Activated B cell treated with CpG ODN at 0.5 μM for 24 hours (primary cell): Measurements from ENCODE around the gene PRRT1B. TPM values are rescaled to one million over a fixed set of nuclear protein-coding genes. Genes with fewer than 3 reads are reported as not detected.

Experiments used
- ATAC-seq: fragments of 200-7000 bp; cut with Tn5 transposase; one replicate; pipeline ENCODE4 v1.10.0; 2021; ENCODE audit warnings: low read depth, mild to moderate bottlenecking, moderate library complexity
- CTCF ChIA-PET: fragments of 350-600 bp; sonication (Branson Sonifier 250); formaldehyde crosslinking; loops from one replicate; lab custom pipeline; 2021; ENCODE audit warnings: antibody characterized with exemption; lab: Charles Lee
- POLR2A ChIA-PET: fragments of 350-600 bp; sonication (Branson Sonifier 250); formaldehyde crosslinking; loops from one replicate; lab custom pipeline; 2021; ENCODE audit warnings: antibody characterized with exemption; lab: Charles Lee
- DNase-seq: peaks from one replicate; pipeline ENCODE4 v3.0.0; 2022
- H3K27ac Mint-ChIP-seq: one replicate; pipeline ENCODE4 v1.8.0; 2020; ENCODE audit warnings: mixed read lengths
- H3K27me3 Mint-ChIP-seq: one replicate; pipeline ENCODE4 v1.8.0; 2021; ENCODE audit warnings: mixed read lengths
- H3K36me3 Mint-ChIP-seq: one replicate; pipeline ENCODE4 v1.8.0; 2021; ENCODE audit warnings: low read depth, mixed read lengths
- H3K4me1 Mint-ChIP-seq: one replicate; pipeline ENCODE4 v1.8.0; 2021; ENCODE audit warnings: mixed read lengths
- H3K4me3 Mint-ChIP-seq: one replicate; pipeline ENCODE4 v1.8.0; 2020; ENCODE audit warnings: mild to moderate bottlenecking, mixed read lengths
- H3K9me3 Mint-ChIP-seq: one replicate; pipeline ENCODE4 v1.8.0; 2020; ENCODE audit warnings: mixed read lengths
- CTCF ChIP-seq: fragments of 200-600 bp; IDR thresholded peaks from one replicate; pipeline ENCODE4 v1.8.0; 2022; ENCODE audit warnings: antibody characterized with exemption, mild to moderate bottlenecking
- intact Hi-C: fragments of 100-400 bp; cut with micrococcal nuclease; formaldehyde crosslinking; loops from one replicate; pipeline ENCODE4 v1.15.1; 2024
- total RNA-seq: library from RNA; stranded (reverse); gene quantifications from 2 replicates; pipeline ENCODE4 v1.2.3, GENCODE V29; 2022

PRRT1B gene
- not detected in 2 replicates for total RNA-seq

GRCh38 chr9:131545003-131545785 is at the start of gene PRRT1B:
TSS of gene PRRT1B (plus strand) at chr9:131545523. CDS start at chr9:131545616, 93 bp downstream.
- ATAC-seq = no peak
- peaks cover 42% of the 10 kb centered on the region for H3K27me3 Mint-ChIP-seq

DNA sequence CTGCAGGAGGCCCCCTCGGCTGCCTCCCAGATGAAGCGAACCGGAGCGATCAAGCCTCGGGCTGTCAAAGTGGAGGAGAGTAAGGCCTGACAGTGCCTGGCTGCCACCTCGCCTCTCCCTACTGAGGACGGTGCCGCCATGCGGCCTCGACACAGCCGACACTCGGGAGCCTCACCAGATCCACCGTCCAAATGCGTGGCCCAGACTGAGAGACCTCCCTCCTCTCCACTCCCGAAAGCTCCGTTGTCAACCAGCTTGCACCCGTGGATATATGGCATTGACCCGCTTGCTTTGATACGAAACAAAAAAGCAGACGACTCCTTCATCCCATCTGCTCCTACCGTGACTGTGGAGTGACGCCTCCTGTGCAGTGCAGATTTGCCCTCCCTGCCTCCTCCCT is 49.5 kb upstream of the PRRT1B start:
- Mint-ChIP-seq H3K4me1 (peaks cover 4% of the 10 kb centered on the region), H3K27me3 (no peaks in the 10 kb centered on the region), H3K4me3 (no peak overlapping the region), H3K27ac (no peak overlapping the region), H3K9me3 (no peaks in the 10 kb centered on the region), H3K36me3 (peaks cover 84% of the 10 kb centered on the region)
- intact Hi-C loops = no loop called here
- ATAC-seq (no peak), DNase-seq (no peak)
- ChIA-PET POLR2A (no interaction called here), CTCF (no interaction called here)
- TF ChIP-seq CTCF = no peak

More at GRCh38 chr9:131545003-131545785, at the start of gene PRRT1B:
- H3K4me1 Mint-ChIP-seq = peaks cover 10% of the 10 kb centered on the region
- CTCF ChIA-PET = no interaction called here
- POLR2A ChIA-PET = no interaction called here
- H3K27ac Mint-ChIP-seq = no peak within 1 kb of the TSS
- no peak within 1 kb of the TSS for H3K4me3 Mint-ChIP-seq
- peaks cover 5% of the 10 kb centered on the region for H3K36me3 Mint-ChIP-seq
- H3K9me3 Mint-ChIP-seq = peaks cover 20% of the 10 kb centered on the region
- intact Hi-C loops = no loop called here
- no peak for TF ChIP-seq CTCF
- DNase-seq = no peak

DNA sequence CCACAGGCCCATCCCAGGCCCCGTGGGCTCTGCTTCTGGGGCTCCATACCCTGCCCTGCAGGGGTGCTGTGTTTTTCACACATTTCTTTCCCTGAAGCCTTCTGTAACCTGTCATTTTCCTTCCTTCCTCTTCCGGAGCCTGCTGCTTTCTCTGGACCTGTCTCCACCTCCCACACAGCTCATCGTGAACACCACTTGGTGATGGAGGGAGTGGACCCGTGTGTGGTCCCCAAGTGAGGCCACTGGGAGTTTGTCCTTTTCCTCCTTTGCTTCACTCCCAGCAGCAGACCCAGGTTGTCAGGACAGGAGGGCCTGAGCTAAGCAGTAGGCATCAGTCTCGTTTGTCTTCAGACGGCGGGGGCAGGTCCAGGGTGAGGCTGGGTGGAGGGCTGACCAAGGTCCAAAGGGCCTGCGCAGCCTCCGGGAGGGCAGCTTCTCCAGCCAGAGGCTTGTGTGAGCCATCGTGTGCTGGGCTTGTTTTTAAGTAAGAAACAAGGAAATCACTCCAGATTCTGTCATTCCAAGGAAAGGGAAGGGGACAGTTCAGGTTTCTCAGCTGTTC is 48.4 kb upstream of the PRRT1B start:
- H3K36me3 Mint-ChIP-seq = peaks cover 73% of the 10 kb centered on the region
- DNase-seq (no peak), ATAC-seq (no peak)
- intact Hi-C loops = no loop called here
- no peaks in the 10 kb centered on the region for H3K9me3 Mint-ChIP-seq
- POLR2A ChIA-PET = no interaction called here
- peaks cover 8% of the 10 kb centered on the region for H3K4me1 Mint-ChIP-seq
- TF ChIP-seq CTCF = no peak
- no peak overlapping the region for H3K27ac Mint-ChIP-seq
- CTCF ChIA-PET = no interaction called here
- no peaks in the 10 kb centered on the region for H3K27me3 Mint-ChIP-seq
- no peak overlapping the region for H3K4me3 Mint-ChIP-seq

DNA sequence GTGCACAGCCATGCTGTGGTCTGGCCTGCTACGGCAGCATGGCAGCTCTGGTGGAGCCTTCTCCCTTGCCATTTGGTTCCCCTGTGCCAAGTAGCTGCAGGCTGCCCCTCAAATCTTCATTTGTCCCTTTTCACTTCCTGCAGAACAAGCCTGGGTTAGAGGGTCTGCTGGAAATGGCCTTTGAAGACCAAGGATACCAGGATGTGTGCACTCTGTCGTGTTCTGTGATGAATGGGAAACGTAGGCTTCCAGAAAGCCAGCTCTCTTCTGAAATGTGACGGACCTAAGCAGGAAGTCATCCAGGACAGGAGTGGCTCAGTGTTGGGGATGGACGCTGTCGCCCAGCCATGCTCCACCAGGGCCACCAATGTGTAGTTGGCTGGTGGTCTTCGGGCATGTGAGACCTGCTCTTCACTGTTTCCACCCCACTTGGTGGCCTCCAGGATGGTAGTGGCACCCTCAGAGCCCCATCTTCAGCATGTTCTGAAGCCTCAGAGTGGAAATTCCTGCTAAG is 46.0 kb upstream of the PRRT1B start:
- CTCF ChIA-PET = interaction anchor here (1.5 kb wide), 1 partner anchor 150 kb away, joined by 3 read pairs; no protein-coding TSS in a partner anchor
- Mint-ChIP-seq H3K27ac (no peak overlapping the region), H3K27me3 (no peaks in the 10 kb centered on the region), H3K4me1 (peaks cover 23% of the 10 kb centered on the region), H3K36me3 (peaks cover 51% of the 10 kb centered on the region), H3K4me3 (no peak overlapping the region), H3K9me3 (no peaks in the 10 kb centered on the region)
- no peak for ATAC-seq
- intact Hi-C loops = no loop called here
- no peak for TF ChIP-seq CTCF
- POLR2A ChIA-PET = interaction anchor here (0.5 kb wide), 1 partner anchor 370 kb away, joined by 5 read pairs; no protein-coding TSS in a partner anchor
- DNase-seq = no peak

- intact Hi-C loops = no loop called here
- H3K36me3 Mint-ChIP-seq = peaks cover 42% of the 10 kb centered on the region
- ChIA-PET CTCF (interaction anchor here (0.9 kb wide), 1 partner anchor 79 kb away, joined by 3 read pairs; no protein-coding TSS in a partner anchor), POLR2A (interaction anchor here (0.5 to 0.6 kb wide), 2 partner anchors 34 to 231 kb away, joined by 3 to 15 read pairs; no protein-coding TSS in a partner anchor)
- peak overlapping the region; percentile 41 for H3K27ac Mint-ChIP-seq
- H3K27me3 Mint-ChIP-seq = no peaks in the 10 kb centered on the region
- DNase-seq = no peak
- TF ChIP-seq CTCF = no peak
- H3K9me3 Mint-ChIP-seq = no peaks in the 10 kb centered on the region
- peaks cover 25% of the 10 kb centered on the region for H3K4me1 Mint-ChIP-seq
- H3K4me3 Mint-ChIP-seq = peak overlapping the region; percentile 7
- ATAC-seq = no peak
These were observed 44.9 kb upstream of the PRRT1B start for GRCh38 chr9:131500377-131500776.
